Cardiac fibroblast (primary cell): Measurements from ENCODE around the gene ARFGAP1.

Source experiments
- DNase-seq, 2 donors: peaks; one replicate each; pipeline versions ENCODE4 v3.0.0 to v3.0.0-alpha.2; 2010; ENCODE audit warnings: low read depth in 2 of 2
- H3K4me3 ChIP-seq, 2 donors: replicated peaks in 1 of 2; 1 replicate in 1 of 2; 2 replicates in 1 of 2; pipeline ENCODE4 v1.5.1; 2011; ENCODE audit warnings: low read depth in 2 of 2, low read length in 2 of 2, mild to moderate bottlenecking in 2 of 2, moderate library complexity in 1 of 2
- CTCF ChIP-seq: IDR thresholded peaks from one replicate; pipeline ENCODE4 v1.5.1; 2011; ENCODE audit warnings: low read depth, mild to moderate bottlenecking, low read length, inconsistent platforms

ARFGAP1 gene

GRCh38 chr20:63227260-63227659 lies 45.4 kb upstream of the ARFGAP1 start:
- TF ChIP-seq CTCF = no peak
- DNase-seq = no peak
- H3K4me3 ChIP-seq = no peak overlapping the region

GRCh38 chr20:63228806-63229205 lies 43.8 kb upstream of the ARFGAP1 start:
- no peak for TF ChIP-seq CTCF
- DNase-seq = no peak
- no peak overlapping the region for H3K4me3 ChIP-seq

DNA sequence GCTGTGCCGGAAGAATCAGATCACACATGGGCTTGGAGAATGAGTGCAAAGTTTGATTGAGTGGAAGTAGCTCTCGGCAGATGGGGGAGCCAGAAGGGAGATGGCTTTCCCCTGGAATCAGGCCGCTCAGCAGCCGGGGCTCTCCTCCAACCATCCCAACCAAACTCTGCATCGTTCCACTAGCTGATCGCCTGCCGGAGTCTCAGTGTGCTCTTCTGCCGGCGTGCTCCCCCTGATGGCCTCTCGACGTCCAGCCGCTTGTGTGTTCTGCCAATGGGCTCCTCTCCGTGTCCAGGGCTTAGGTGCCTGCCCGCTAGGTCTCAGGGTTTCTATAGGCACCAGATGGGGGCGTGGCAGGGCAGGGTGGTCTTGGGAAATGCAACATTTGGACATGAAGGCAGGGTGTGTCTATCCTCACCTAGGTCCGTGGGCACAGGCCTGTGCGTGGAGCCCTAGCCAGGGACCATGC lies 41.8 kb upstream of the ARFGAP1 start:
- peak; percentile 78 for TF ChIP-seq CTCF
- DNase-seq = peak; percentile 67 to 81
- no peak overlapping the region for H3K4me3 ChIP-seq

- no peak overlapping the region for H3K4me3 ChIP-seq
- TF ChIP-seq CTCF = no peak
- peak; percentile 75 to 88 for DNase-seq
These were observed 40.2 kb upstream of the ARFGAP1 start for GRCh38 chr20:63232235-63233060.

DNA sequence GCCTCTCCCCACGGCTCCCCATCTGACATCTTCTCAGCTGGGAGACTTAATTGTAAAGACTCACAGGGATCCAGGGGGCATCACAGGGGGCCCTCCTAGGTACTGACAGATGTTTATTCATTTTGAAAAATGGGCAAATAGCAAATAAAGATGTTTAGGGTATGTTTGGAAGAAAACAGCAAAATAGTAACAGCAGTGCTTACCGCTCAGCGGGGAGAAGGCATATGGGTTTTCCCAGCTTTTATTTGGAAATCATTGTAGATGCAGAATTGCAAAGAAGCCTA lies 39.6 kb upstream of the ARFGAP1 start:
- no peak for DNase-seq
- H3K4me3 ChIP-seq = no peak overlapping the region
- TF ChIP-seq CTCF = no peak

- DNase-seq = no peak
- TF ChIP-seq CTCF = no peak
These were observed 38.7 kb upstream of the ARFGAP1 start for GRCh38 chr20:63233924-63234323.

More at GRCh38 chr20:63233924-63234323, 38.7 kb upstream of the ARFGAP1 start:
- no peak overlapping the region for H3K4me3 ChIP-seq
